Measurements from ENCODE around the gene GPR55.

GPR55 gene

GRCh38 chr2:230952226-230952956 is 27.3 kb upstream of the GPR55 start:
- ChIA-PET CTCF (interaction anchor here (0.7 kb wide), 1 partner anchor 26 kb away, joined by 4 read pairs; no protein-coding TSS in a partner anchor), POLR2A (no interaction called here)
- no peak overlapping the region for H3K4me3 ChIP-seq (ENCODE audit: low read depth, low read length)

GRCh38 chr2:230951396-230951795 is 26.4 kb upstream of the GPR55 start:
- POLR2A ChIA-PET, result no interaction called here
- Histone ChIP-seq H3K9me3 (ENCODE audit: control insufficient read depth, insufficient read depth, low read depth, low read length) (no peaks in the 10 kb centered on the region), H3K4me3 (ENCODE audit: low read depth, low read length) (no peak overlapping the region), H3K36me3 (ENCODE audit: control insufficient read depth in 2 of 2, insufficient read depth in 1 of 2, low read length in 2 of 2) (no peaks in the 10 kb centered on the region), H3K4me1 (ENCODE audit: control insufficient read depth, insufficient read depth, low read length) (no peaks in the 10 kb centered on the region), H3K27ac (ENCODE audit: extremely low read depth, low read depth, low read length) (no peak overlapping the region)
- CTCF ChIA-PET, result interaction anchor here (0.7 kb wide), 1 partner anchor 25 kb away, joined by 4 read pairs; no protein-coding TSS in a partner anchor
- TF ChIP-seq ZNF341 (tag by site-specific recombination; IDR thresholded peaks at IDR 0.05; ENCODE audit: low read depth) (no peak), ZNF248 (tag by site-specific recombination; IDR thresholded peaks at IDR 0.05) (no peak), ZNF768 (tag by site-specific recombination; IDR thresholded peaks at IDR 0.05) (no peak), HOXC10 (CRISPR knock-in tag; IDR thresholded peaks at IDR 0.05) (no peak), KLF16 (tag by site-specific recombination; IDR thresholded peaks at IDR 0.05) (no peak)

More at GRCh38 chr2:230952226-230952956, 27.3 kb upstream of the GPR55 start:
- no peak overlapping the region for H3K27ac ChIP-seq (ENCODE audit: extremely low read depth, low read depth, low read length)
- no peak for TF ChIP-seq ZNF16 (tag by site-specific recombination; IDR thresholded peaks at IDR 0.05; ENCODE audit: low read depth)
- no peak for TF ChIP-seq ZNF239 (tag by site-specific recombination; IDR thresholded peaks at IDR 0.05)
- TF ChIP-seq ZNF423 (tag by site-specific recombination; IDR thresholded peaks at IDR 0.05), result no peak
- TF ChIP-seq ZNF23 (tag by site-specific recombination; IDR thresholded peaks at IDR 0.05; ENCODE audit: borderline replicate concordance), result no peak
- TF ChIP-seq ZNF280D (tag by site-specific recombination; IDR thresholded peaks at IDR 0.05), result no peak
- no peak for TF ChIP-seq ZSCAN16 (tag by site-specific recombination; IDR thresholded peaks at IDR 0.05)
- no peak for TF ChIP-seq ZSCAN23 (tag by site-specific recombination; IDR thresholded peaks at IDR 0.05)
- no peaks in the 10 kb centered on the region for H3K36me3 ChIP-seq (ENCODE audit: control insufficient read depth in 2 of 2, insufficient read depth in 1 of 2, low read length in 2 of 2)
- H3K4me1 ChIP-seq (ENCODE audit: control insufficient read depth, insufficient read depth, low read length), result no peaks in the 10 kb centered on the region
- H3K9me3 ChIP-seq (ENCODE audit: control insufficient read depth, insufficient read depth, low read depth, low read length), result no peaks in the 10 kb centered on the region

- H3K4me3 ChIP-seq (ENCODE audit: low read depth, low read length), result no peak overlapping the region
- H3K36me3 ChIP-seq (ENCODE audit: control insufficient read depth in 2 of 2, insufficient read depth in 1 of 2, low read length in 2 of 2), result no peaks in the 10 kb centered on the region
- no peak overlapping the region for H3K27ac ChIP-seq (ENCODE audit: extremely low read depth, low read depth, low read length)
- no peaks in the 10 kb centered on the region for H3K4me1 ChIP-seq (ENCODE audit: control insufficient read depth, insufficient read depth, low read length)
- ChIA-PET POLR2A (no interaction called here), CTCF (interaction anchor here (0.8 kb wide), 1 partner anchor 63 kb away, joined by 3 read pairs; no protein-coding TSS in a partner anchor)
- no peaks in the 10 kb centered on the region for H3K9me3 ChIP-seq (ENCODE audit: control insufficient read depth, insufficient read depth, low read depth, low read length)
- TF ChIP-seq SP3 (tag by site-specific recombination; IDR thresholded peaks at IDR 0.05), result no peak
- TF ChIP-seq ZNF19 (tag by site-specific recombination; IDR thresholded peaks at IDR 0.05; ENCODE audit: low read depth), result no peak
- TF ChIP-seq ZNF18 (tag by site-specific recombination; IDR thresholded peaks at IDR 0.05), result no peak
- no peak for TF ChIP-seq ZNF24 (tag by site-specific recombination; IDR thresholded peaks at IDR 0.05)
- no peak for TF ChIP-seq PRDM1 (tag by site-specific recombination; IDR thresholded peaks at IDR 0.05)
- no peak for TF ChIP-seq TSHZ1 (tag by site-specific recombination; IDR thresholded peaks at IDR 0.05; ENCODE audit: borderline replicate concordance)
- no peak for TF ChIP-seq ZNF843 (tag by site-specific recombination; IDR thresholded peaks at IDR 0.05)
- no peak for TF ChIP-seq ZNF138 (tag by site-specific recombination; IDR thresholded peaks at IDR 0.05; ENCODE audit: borderline replicate concordance)
- TF ChIP-seq KLF8 (tag by site-specific recombination; IDR thresholded peaks at IDR 0.05), result no peak
- TF ChIP-seq WT1 (tag by site-specific recombination; IDR thresholded peaks at IDR 0.05), result no peak
- TF ChIP-seq ZNF146 (tag by site-specific recombination; IDR thresholded peaks at IDR 0.05), result no peak
- TF ChIP-seq EGR2 (tag by site-specific recombination; IDR thresholded peaks at IDR 0.05; ENCODE audit: low read depth), result no peak
- TF ChIP-seq ZSCAN30 (tag by site-specific recombination; IDR thresholded peaks at IDR 0.05), result no peak
Measured at GRCh38 chr2:230950874-230951339, 25.9 kb upstream of the GPR55 start.
